CD8-positive, alpha-beta memory T cell (primary cell): ENCODE data around the gene PLA2G6. TPM values are rescaled to one million over a fixed set of nuclear protein-coding genes. Genes with fewer than 3 reads are reported as not detected.

Experiments used
- CTCF ChIA-PET: fragments of 350-600 bp; sonication (Branson Sonifier 250); formaldehyde crosslinking; loops from one replicate; lab custom pipeline; 2021; ENCODE audit warnings: antibody characterized with exemption; lab: Charles Lee
- POLR2A ChIA-PET: fragments of 350-600 bp; sonication (Branson Sonifier 250); formaldehyde crosslinking; loops from one replicate; lab custom pipeline; 2021; ENCODE audit warnings: antibody characterized with exemption; lab: Charles Lee
- DNase-seq, 5 donors: peaks; one replicate each; pipeline versions ENCODE4 v3.0.0 to v3.0.0-alpha.2; 2020 to 2022; ENCODE audit warnings: mixed read lengths in 1 of 5
- H3K27ac ChIP-seq: one replicate; pipeline ENCODE4 v1.7.0; 2013; ENCODE audit warnings: low read depth, mild to moderate bottlenecking, low read length, moderate library complexity
- H3K27me3 ChIP-seq: 2 replicates; pipeline ENCODE4 v1.7.0; 2013; ENCODE audit warnings: low read length, mild to moderate bottlenecking; ENCODE audit not compliant: insufficient read depth, poor library complexity, severe bottlenecking
- H3K36me3 ChIP-seq: 2 replicates; pipeline ENCODE4 v1.7.0; 2013; ENCODE audit warnings: mild to moderate bottlenecking, low read length, moderate library complexity; ENCODE audit not compliant: insufficient read depth
- H3K4me1 ChIP-seq: 2 replicates; pipeline ENCODE4 v1.7.0; 2013; ENCODE audit warnings: mild to moderate bottlenecking, low read length, moderate library complexity; ENCODE audit not compliant: insufficient read depth
- H3K4me3 ChIP-seq: 2 replicates; pipeline ENCODE4 v1.7.0; 2013; ENCODE audit warnings: mild to moderate bottlenecking, low read length
- H3K9me3 ChIP-seq: 2 replicates; pipeline ENCODE4 v1.7.0; 2013; ENCODE audit warnings: mild to moderate bottlenecking, low read length
- H3K27ac Mint-ChIP-seq, 8 donors: one replicate each; pipeline ENCODE4 v1.8.0; 2020 to 2021; ENCODE audit warnings: mixed read lengths in 8 of 8, mild to moderate bottlenecking in 6 of 8, inconsistent platforms in 3 of 8, moderate library complexity in 3 of 8
- H3K27me3 Mint-ChIP-seq, 2 donors: one replicate each; pipeline ENCODE4 v1.8.0; 2020 to 2021; ENCODE audit warnings: mixed read lengths in 2 of 2, mild to moderate bottlenecking in 1 of 2, moderate library complexity in 1 of 2
- H3K36me3 Mint-ChIP-seq, 3 donors: one replicate each; pipeline ENCODE4 v1.8.0; 2020 to 2021; ENCODE audit warnings: mixed read lengths in 3 of 3, inconsistent platforms in 1 of 3, mild to moderate bottlenecking in 1 of 3
- H3K4me1 Mint-ChIP-seq, 3 donors: one replicate each; pipeline ENCODE4 v1.8.0; 2020 to 2021; ENCODE audit warnings: mixed read lengths in 3 of 3, inconsistent platforms in 1 of 3, mild to moderate bottlenecking in 1 of 3
- H3K4me3 Mint-ChIP-seq, 7 donors: one replicate each; pipeline ENCODE4 v1.8.0; 2020 to 2021; ENCODE audit warnings: mixed read lengths in 7 of 7, mild to moderate bottlenecking in 6 of 7, moderate library complexity in 4 of 7, inconsistent platforms in 2 of 7
- H3K9me3 Mint-ChIP-seq, 5 donors: one replicate each; pipeline ENCODE4 v1.8.0; 2020 to 2022; ENCODE audit warnings: mixed read lengths in 5 of 5, mild to moderate bottlenecking in 3 of 5, moderate library complexity in 2 of 5, inconsistent platforms in 1 of 5
- polyA plus RNA-seq: library from polyadenylated mRNA; unstranded; fragments of 300-500 nt; fragmentation: Illumina TruSeq; gene quantifications from one replicate; pipeline ENCODE4 v1.2.3, GENCODE V29; 2021
- total RNA-seq, 2 experiments: library from RNA; stranded (reverse); gene quantifications; one replicate each; pipeline ENCODE4 v1.2.3, GENCODE V29; 2021

PLA2G6 gene
- total and polyA plus RNA-seq, 3 experiments from 2014 or later, result 5.6 to 34.1 (median 33.0) TPM

GRCh38 chr22:38191731-38192474, 10.3 kb upstream of the PLA2G6 start:
- H3K27ac Mint-ChIP-seq, result peak overlapping the region in 3 of 8 donors; percentile 38 to 69 (median 64)
- peaks cover 2 to 5% (median 5%) of the 10 kb centered on the region in 3 donors for H3K4me1 Mint-ChIP-seq
- Histone ChIP-seq H3K4me1 (no peaks in the 10 kb centered on the region), H3K4me3 (no peak overlapping the region), H3K27ac (no peak overlapping the region), H3K27me3 (no peaks in the 10 kb centered on the region), H3K9me3 (no peaks in the 10 kb centered on the region), H3K36me3 (no peaks in the 10 kb centered on the region)
- ChIA-PET POLR2A (interaction anchor here (1.1 kb wide), 1 partner anchor 10 kb away, joined by 3 read pairs; no protein-coding TSS in a partner anchor), CTCF (interaction anchor here (1.7 kb wide), 1 partner anchor 78 kb away, joined by 4 read pairs; no protein-coding TSS in a partner anchor)
- DNase-seq, result no peak
- no peaks in the 10 kb centered on the region for H3K9me3 Mint-ChIP-seq
- H3K27me3 Mint-ChIP-seq, result peaks cover 4 to 6% of the 10 kb centered on the region in 2 donors
- no peaks in the 10 kb centered on the region for H3K36me3 Mint-ChIP-seq
- no peak overlapping the region for H3K4me3 Mint-ChIP-seq

DNA sequence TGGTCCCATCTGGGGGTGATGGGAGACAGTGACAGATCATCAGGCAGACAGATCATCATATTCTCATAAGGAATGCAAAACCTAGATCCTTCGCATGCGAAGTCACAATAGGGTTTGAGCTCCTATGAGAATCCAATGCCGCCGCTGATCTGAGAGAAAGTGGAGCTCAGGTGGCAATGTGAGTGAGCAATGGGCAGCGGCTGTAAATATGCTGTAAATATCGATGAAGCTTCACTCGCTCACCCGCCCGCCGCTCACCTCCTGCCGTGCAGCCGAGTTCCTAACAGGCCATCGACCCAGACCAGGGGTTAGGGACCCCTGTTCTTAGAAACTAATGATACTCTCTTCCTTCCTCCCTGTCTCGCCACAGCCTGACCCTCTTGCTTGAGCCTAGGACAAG, 9.4 kb upstream of the PLA2G6 start:
- Histone ChIP-seq H3K27ac (no peak overlapping the region), H3K4me3 (no peak overlapping the region), H3K36me3 (no peaks in the 10 kb centered on the region), H3K9me3 (no peaks in the 10 kb centered on the region), H3K27me3 (no peaks in the 10 kb centered on the region), H3K4me1 (no peaks in the 10 kb centered on the region)
- Mint-ChIP-seq H3K27me3 (peaks cover 4 to 6% of the 10 kb centered on the region in 2 donors), H3K4me1 (peaks cover 2 to 5% (median 5%) of the 10 kb centered on the region in 3 donors), H3K9me3 (no peaks in the 10 kb centered on the region), H3K36me3 (no peaks in the 10 kb centered on the region), H3K27ac (no peak overlapping the region), H3K4me3 (peak overlapping the region in 1 of 7 donors; percentile 26)
- ChIA-PET CTCF (interaction anchor here (1.7 kb wide), 1 partner anchor 77 kb away, joined by 4 read pairs; no protein-coding TSS in a partner anchor), POLR2A (interaction anchor here (1.1 kb wide), 1 partner anchor 9 kb away, joined by 3 read pairs; no protein-coding TSS in a partner anchor)
- DNase-seq, result no peak

GRCh38 chr22:38190581-38190980, 9.0 kb upstream of the PLA2G6 start:
- no peak for DNase-seq
- Histone ChIP-seq H3K27ac (no peak overlapping the region), H3K4me1 (no peaks in the 10 kb centered on the region), H3K27me3 (no peaks in the 10 kb centered on the region), H3K36me3 (no peaks in the 10 kb centered on the region), H3K9me3 (no peaks in the 10 kb centered on the region), H3K4me3 (no peak overlapping the region)
- Mint-ChIP-seq H3K4me3 (no peak overlapping the region), H3K36me3 (no peaks in the 10 kb centered on the region), H3K27ac (no peak overlapping the region), H3K9me3 (no peaks in the 10 kb centered on the region), H3K27me3 (peaks cover 4 to 6% of the 10 kb centered on the region in 2 donors), H3K4me1 (peaks cover 2 to 5% (median 5%) of the 10 kb centered on the region in 3 donors)
- ChIA-PET POLR2A (interaction anchor here (1.1 kb wide), 1 partner anchor 8 kb away, joined by 3 read pairs; no protein-coding TSS in a partner anchor), CTCF (no interaction called here)

GRCh38 chr22:38189104-38189503, 7.5 kb upstream of the PLA2G6 start:
- no peaks in the 10 kb centered on the region for H3K4me1 Mint-ChIP-seq
- POLR2A ChIA-PET, result interaction anchor here (0.5 kb wide), 1 partner anchor 12 kb away, joined by 3 read pairs; no protein-coding TSS in a partner anchor

DNA sequence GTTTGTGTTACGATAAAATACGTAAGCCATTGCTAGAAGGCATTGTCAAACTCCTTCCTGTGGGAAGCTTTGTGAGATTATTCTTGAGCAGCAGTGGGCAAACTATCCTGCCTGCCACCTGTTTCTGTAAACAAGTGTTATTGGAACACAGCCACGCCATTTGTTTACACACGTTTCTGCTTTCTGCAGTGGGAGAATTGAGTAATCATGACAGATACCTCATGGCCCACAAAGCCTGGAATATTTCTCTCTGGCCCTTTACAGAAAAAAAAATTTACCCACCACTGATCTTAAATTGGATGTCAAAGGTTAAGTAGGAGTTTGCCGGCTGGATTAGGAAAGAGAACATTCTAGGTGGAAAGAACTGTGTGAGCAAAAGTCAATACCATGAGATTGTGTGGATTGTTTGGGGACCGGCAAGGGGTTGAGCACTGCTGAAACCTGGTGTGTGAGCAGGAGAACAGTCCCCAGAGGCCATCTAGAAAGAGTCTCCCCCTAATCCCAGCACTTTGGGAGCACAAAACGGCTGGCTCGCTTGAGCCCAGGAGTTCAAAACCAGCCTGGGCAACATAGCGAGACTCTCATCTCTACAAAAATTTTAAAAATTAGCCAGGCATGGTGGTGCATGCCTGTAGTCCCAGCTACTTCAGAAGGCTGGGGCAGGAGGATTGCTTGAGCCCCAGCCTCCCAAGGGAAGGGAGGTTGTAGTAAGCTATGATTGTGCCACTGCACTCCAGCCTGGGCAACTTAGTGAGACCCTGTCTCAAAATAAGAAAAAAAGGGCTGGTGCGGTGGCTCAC, 6.0 kb upstream of the PLA2G6 start:
- H3K27ac Mint-ChIP-seq, result no peak overlapping the region
- Histone ChIP-seq H3K4me3 (no peak overlapping the region), H3K27ac (no peak overlapping the region), H3K27me3 (no peaks in the 10 kb centered on the region), H3K4me1 (no peaks in the 10 kb centered on the region), H3K36me3 (no peaks in the 10 kb centered on the region), H3K9me3 (no peaks in the 10 kb centered on the region)
- no peak overlapping the region for H3K4me3 Mint-ChIP-seq
- no peaks in the 10 kb centered on the region for H3K36me3 Mint-ChIP-seq
- ChIA-PET CTCF (interaction anchor here (1.2 kb wide), 1 partner anchor 43 kb away, joined by 3 read pairs; no protein-coding TSS in a partner anchor), POLR2A (no interaction called here)
- peaks cover 3 to 4% (median 3%) of the 10 kb centered on the region in 3 donors for H3K4me1 Mint-ChIP-seq
- H3K9me3 Mint-ChIP-seq, result no peaks in the 10 kb centered on the region
- no peak for DNase-seq
- H3K27me3 Mint-ChIP-seq, result peaks cover 2 to 6% of the 10 kb centered on the region in 2 donors

More at GRCh38 chr22:38189104-38189503, 7.5 kb upstream of the PLA2G6 start:
- H3K9me3 Mint-ChIP-seq, result no peaks in the 10 kb centered on the region
- Histone ChIP-seq H3K27ac (no peak overlapping the region), H3K4me1 (no peaks in the 10 kb centered on the region), H3K36me3 (no peaks in the 10 kb centered on the region), H3K4me3 (no peak overlapping the region), H3K27me3 (no peaks in the 10 kb centered on the region), H3K9me3 (no peaks in the 10 kb centered on the region)
- DNase-seq, result no peak
- H3K4me3 Mint-ChIP-seq, result no peak overlapping the region
- H3K36me3 Mint-ChIP-seq, result no peaks in the 10 kb centered on the region
- CTCF ChIA-PET, result no interaction called here
- H3K27me3 Mint-ChIP-seq, result peaks cover 4 to 6% of the 10 kb centered on the region in 2 donors
- no peak overlapping the region for H3K27ac Mint-ChIP-seq

DNA sequence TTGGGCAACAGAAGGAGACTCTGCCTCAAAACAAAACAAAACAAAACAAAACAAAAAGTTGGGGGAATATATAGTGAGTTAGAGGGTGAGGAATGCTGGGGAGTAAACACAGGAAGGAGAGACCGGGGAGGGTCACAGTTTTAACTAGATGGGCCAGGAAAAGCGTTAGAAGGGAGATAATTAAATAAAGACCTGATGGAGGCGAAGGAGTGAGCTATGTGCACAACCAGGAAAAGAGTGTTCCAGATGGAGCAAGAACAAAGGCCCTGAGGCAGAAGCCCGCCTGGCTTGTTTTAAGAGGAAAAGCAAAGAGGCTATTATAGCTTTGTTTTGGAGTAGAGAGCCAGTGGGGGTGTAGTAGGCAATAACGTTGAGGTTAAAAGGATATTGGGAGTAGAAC, 4.8 kb upstream of the PLA2G6 start:
- DNase-seq, result no peak
- Mint-ChIP-seq H3K27ac (peak overlapping the region in 2 of 8 donors; percentile 0 to 84), H3K4me1 (peaks cover 11 to 12% (median 12%) of the 10 kb centered on the region in 3 donors), H3K36me3 (peaks cover 0 to 2% (median 0%) of the 10 kb centered on the region in 3 donors), H3K27me3 (peaks cover 0 to 2% of the 10 kb centered on the region in 2 donors), H3K4me3 (peak overlapping the region in 1 of 7 donors; percentile 20), H3K9me3 (no peaks in the 10 kb centered on the region)
- Histone ChIP-seq H3K27me3 (no peaks in the 10 kb centered on the region), H3K27ac (no peak overlapping the region), H3K9me3 (no peaks in the 10 kb centered on the region), H3K4me3 (no peak overlapping the region), H3K4me1 (no peaks in the 10 kb centered on the region), H3K36me3 (no peaks in the 10 kb centered on the region)
- ChIA-PET CTCF (interaction anchor here (0.7 to 1.2 kb wide), 2 partner anchors 28 to 44 kb away, joined by 3 read pairs; no protein-coding TSS in a partner anchor), POLR2A (no interaction called here)

GRCh38 chr22:38184788-38185187, 3.2 kb upstream of the PLA2G6 start:
- H3K4me1 ChIP-seq, result peaks cover 15% of the 10 kb centered on the region

More at GRCh38 chr22:38184788-38185187, 3.2 kb upstream of the PLA2G6 start:
- Histone ChIP-seq H3K27me3 (no peaks in the 10 kb centered on the region), H3K27ac (no peak overlapping the region), H3K4me3 (no peak overlapping the region), H3K9me3 (no peaks in the 10 kb centered on the region), H3K36me3 (no peaks in the 10 kb centered on the region)
- H3K27ac Mint-ChIP-seq, result peak overlapping the region in 2 of 8 donors; percentile 38 to 44
- H3K27me3 Mint-ChIP-seq, result peaks cover 0 to 2% of the 10 kb centered on the region in 2 donors
- POLR2A ChIA-PET, result no interaction called here
- H3K4me3 Mint-ChIP-seq, result no peak overlapping the region
- peaks cover 27 to 28% (median 28%) of the 10 kb centered on the region in 3 donors for H3K4me1 Mint-ChIP-seq
- no peaks in the 10 kb centered on the region for H3K9me3 Mint-ChIP-seq
- CTCF ChIA-PET, result no interaction called here
- no peak for DNase-seq
- peaks cover 0 to 7% (median 0%) of the 10 kb centered on the region in 3 donors for H3K36me3 Mint-ChIP-seq
